GM18499 (cell line): ENCODE data around the gene CGNL1.

Experiments used
- ATAC-seq: cut with Tn5 transposase; IDR thresholded peaks from one replicate; pipeline ENCODE4 v1.9.1; 2021; ENCODE audit warnings: moderate number of reproducible peaks; ENCODE audit not compliant: insufficient read depth, unreplicated experiment

Gene CGNL1

GRCh38 chr15:57489122-57489521 is 112.8 kb downstream of the CGNL1 start:
- no peak for ATAC-seq

GRCh38 chr15:57493351-57493750 is 117.0 kb downstream of the CGNL1 start:
- ATAC-seq = no peak

GRCh38 chr15:57494581-57494980 is 118.3 kb downstream of the CGNL1 start:
- no peak for ATAC-seq

GRCh38 chr15:57495041-57495440 is 118.7 kb downstream of the CGNL1 start:
- ATAC-seq = no peak

GRCh38 chr15:57495554-57496165 is 119.4 kb downstream of the CGNL1 start:
- no peak for ATAC-seq

GRCh38 chr15:57496594-57496945 is 120.3 kb downstream of the CGNL1 start:
- no peak for ATAC-seq

GRCh38 chr15:57496946-57497869 is 120.9 kb downstream of the CGNL1 start:
- ATAC-seq = no peak

- no peak for ATAC-seq
These were observed 124.0 kb downstream of the CGNL1 start for GRCh38 chr15:57500256-57500655.

- no peak for ATAC-seq
These were observed 124.8 kb downstream of the CGNL1 start for GRCh38 chr15:57500979-57501576.

- no peak for ATAC-seq
These were observed 125.8 kb downstream of the CGNL1 start for GRCh38 chr15:57502116-57502515.

GRCh38 chr15:57503051-57503702 is 126.9 kb downstream of the CGNL1 start:
- ATAC-seq = no peak

- no peak for ATAC-seq
These were observed 127.8 kb downstream of the CGNL1 start for GRCh38 chr15:57503911-57504598.

- ATAC-seq = no peak
These were observed 128.3 kb downstream of the CGNL1 start for GRCh38 chr15:57504599-57504940.

GRCh38 chr15:57505056-57505715 is 128.9 kb downstream of the CGNL1 start:
- no peak for ATAC-seq

GRCh38 chr15:57505949-57506391 is 129.7 kb downstream of the CGNL1 start:
- no peak for ATAC-seq

GRCh38 chr15:57506422-57506821 is 130.1 kb downstream of the CGNL1 start:
- no peak for ATAC-seq

- no peak for ATAC-seq
These were observed 130.8 kb downstream of the CGNL1 start for GRCh38 chr15:57507111-57507510.

GRCh38 chr15:57509126-57509525 is 132.8 kb downstream of the CGNL1 start:
- ATAC-seq = no peak

GRCh38 chr15:57509965-57510364 is 133.7 kb downstream of the CGNL1 start:
- ATAC-seq = no peak

- no peak for ATAC-seq
These were observed 134.3 kb downstream of the CGNL1 start for GRCh38 chr15:57510647-57511046.
